Upper lobe of left lung (tissue), 4 donors: ENCODE data around the gene LRP1.

Experiments
- EP300 ChIP-seq, 4 donors: sonication (generic); formaldehyde crosslinking; IDR thresholded peaks; one replicate each; pipeline ENCODE4 v1.5.1; 2017; ENCODE audit warnings: antibody characterized with exemption in 4 of 4, control low read depth in 2 of 4
- POLR2A ChIP-seq, 4 donors: fragments of 450-650 bp; IDR thresholded peaks; one replicate each; pipeline ENCODE4 v1.5.1; 2016 to 2017; ENCODE audit warnings: antibody characterized with exemption in 4 of 4, mild to moderate bottlenecking in 2 of 4
- POLR2AphosphoS5 ChIP-seq, 2 donors: sonication (generic); formaldehyde crosslinking; IDR thresholded peaks; one replicate each; pipeline ENCODE4 v1.5.1; 2017; ENCODE audit warnings: antibody characterized with exemption in 2 of 2
- TF ChIP-seq, protein P1 (sequence below), 6 experiments: fragments of 450-650 bp in 4 of 6; fragments of 200-600 bp in 2 of 6; sonication (generic) in 2 of 6; IDR thresholded peaks; one replicate each; pipeline ENCODE4 v1.5.1; 2016 to 2019; ENCODE audit warnings: antibody characterized with exemption in 6 of 6

- TF ChIP-seq, protein P1, sequence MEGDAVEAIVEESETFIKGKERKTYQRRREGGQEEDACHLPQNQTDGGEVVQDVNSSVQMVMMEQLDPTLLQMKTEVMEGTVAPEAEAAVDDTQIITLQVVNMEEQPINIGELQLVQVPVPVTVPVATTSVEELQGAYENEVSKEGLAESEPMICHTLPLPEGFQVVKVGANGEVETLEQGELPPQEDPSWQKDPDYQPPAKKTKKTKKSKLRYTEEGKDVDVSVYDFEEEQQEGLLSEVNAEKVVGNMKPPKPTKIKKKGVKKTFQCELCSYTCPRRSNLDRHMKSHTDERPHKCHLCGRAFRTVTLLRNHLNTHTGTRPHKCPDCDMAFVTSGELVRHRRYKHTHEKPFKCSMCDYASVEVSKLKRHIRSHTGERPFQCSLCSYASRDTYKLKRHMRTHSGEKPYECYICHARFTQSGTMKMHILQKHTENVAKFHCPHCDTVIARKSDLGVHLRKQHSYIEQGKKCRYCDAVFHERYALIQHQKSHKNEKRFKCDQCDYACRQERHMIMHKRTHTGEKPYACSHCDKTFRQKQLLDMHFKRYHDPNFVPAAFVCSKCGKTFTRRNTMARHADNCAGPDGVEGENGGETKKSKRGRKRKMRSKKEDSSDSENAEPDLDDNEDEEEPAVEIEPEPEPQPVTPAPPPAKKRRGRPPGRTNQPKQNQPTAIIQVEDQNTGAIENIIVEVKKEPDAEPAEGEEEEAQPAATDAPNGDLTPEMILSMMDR (IDR thresholded peaks at IDR 0.05) = no peak
- no peak for TF ChIP-seq POLR2AphosphoS5 (IDR thresholded peaks at IDR 0.05)
- TF ChIP-seq EP300 (IDR thresholded peaks at IDR 0.05) = no peak
- TF ChIP-seq POLR2A (IDR thresholded peaks at IDR 0.05) = no peak
Measured at GRCh38 chr12:57234233-57234570, 105.9 kb downstream of the LRP1 start.
